D721Med (cell line): ENCODE measurements around the gene FOXO1.

ENCODE experiments used
- DNase-seq: peaks from one replicate; pipeline ENCODE4 v3.0.0; 2011; ENCODE audit warnings: low spot score; ENCODE audit not compliant: insufficient read length
- FAIRE-seq: peaks from 2 replicates; lab custom pipeline; 2011; peaks lifted over from hg19 to GRCh38; lab: Jason Lieb, UNC
- TF ChIP-seq, protein P1 (sequence below): IDR thresholded peaks from 2 replicates; pipeline ENCODE4 v1.5.1; 2012; ENCODE audit warnings: mild to moderate bottlenecking, control low read depth; ENCODE audit not compliant: insufficient read depth; ENCODE audit errors: missing control alignments

FOXO1 gene

DNA sequence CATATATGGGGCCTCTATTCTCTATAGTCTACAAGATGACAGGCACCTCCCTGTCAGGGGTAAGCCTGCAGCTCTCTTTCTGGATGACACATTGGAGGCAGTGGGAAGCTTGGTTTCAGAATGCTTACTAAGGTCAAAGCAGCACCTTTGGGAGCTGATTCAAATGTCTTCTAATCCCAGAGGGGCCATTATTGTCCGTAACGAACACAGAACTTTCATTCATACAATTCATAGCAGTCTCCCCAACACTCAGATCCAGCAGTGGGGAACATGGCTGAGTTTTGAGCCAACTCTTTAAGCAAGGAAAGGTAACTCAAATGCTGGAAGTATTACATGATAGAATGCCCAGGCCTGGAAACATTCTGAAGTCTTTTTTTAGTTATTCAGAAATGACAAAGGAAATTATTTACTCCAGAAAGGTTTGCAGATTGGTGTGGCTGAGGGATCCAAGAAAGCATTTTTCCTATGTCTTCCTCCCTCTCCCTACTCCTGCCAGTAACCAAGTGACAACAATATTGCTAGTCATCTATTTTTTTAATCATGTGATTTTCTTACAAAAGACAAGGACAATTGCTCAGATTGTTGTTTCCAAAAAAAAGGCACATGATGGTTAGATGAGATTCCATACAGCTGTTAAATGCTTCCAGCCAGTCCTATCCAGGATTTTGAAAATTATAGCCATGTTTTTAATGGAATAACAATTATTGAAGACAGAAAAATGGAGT lies 118.7 kb downstream of the FOXO1 start:
- TF ChIP-seq, protein P1, sequence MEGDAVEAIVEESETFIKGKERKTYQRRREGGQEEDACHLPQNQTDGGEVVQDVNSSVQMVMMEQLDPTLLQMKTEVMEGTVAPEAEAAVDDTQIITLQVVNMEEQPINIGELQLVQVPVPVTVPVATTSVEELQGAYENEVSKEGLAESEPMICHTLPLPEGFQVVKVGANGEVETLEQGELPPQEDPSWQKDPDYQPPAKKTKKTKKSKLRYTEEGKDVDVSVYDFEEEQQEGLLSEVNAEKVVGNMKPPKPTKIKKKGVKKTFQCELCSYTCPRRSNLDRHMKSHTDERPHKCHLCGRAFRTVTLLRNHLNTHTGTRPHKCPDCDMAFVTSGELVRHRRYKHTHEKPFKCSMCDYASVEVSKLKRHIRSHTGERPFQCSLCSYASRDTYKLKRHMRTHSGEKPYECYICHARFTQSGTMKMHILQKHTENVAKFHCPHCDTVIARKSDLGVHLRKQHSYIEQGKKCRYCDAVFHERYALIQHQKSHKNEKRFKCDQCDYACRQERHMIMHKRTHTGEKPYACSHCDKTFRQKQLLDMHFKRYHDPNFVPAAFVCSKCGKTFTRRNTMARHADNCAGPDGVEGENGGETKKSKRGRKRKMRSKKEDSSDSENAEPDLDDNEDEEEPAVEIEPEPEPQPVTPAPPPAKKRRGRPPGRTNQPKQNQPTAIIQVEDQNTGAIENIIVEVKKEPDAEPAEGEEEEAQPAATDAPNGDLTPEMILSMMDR: no peak
- FAIRE-seq: no peak

GRCh38 chr13:40546047-40546446 lies 120.4 kb downstream of the FOXO1 start:
- DNase-seq (no peak), FAIRE-seq (no peak)
- TF ChIP-seq, protein P1: no peak

More for the DNA sequence above, 118.7 kb downstream of the FOXO1 start:
- no peak for DNase-seq

DNA sequence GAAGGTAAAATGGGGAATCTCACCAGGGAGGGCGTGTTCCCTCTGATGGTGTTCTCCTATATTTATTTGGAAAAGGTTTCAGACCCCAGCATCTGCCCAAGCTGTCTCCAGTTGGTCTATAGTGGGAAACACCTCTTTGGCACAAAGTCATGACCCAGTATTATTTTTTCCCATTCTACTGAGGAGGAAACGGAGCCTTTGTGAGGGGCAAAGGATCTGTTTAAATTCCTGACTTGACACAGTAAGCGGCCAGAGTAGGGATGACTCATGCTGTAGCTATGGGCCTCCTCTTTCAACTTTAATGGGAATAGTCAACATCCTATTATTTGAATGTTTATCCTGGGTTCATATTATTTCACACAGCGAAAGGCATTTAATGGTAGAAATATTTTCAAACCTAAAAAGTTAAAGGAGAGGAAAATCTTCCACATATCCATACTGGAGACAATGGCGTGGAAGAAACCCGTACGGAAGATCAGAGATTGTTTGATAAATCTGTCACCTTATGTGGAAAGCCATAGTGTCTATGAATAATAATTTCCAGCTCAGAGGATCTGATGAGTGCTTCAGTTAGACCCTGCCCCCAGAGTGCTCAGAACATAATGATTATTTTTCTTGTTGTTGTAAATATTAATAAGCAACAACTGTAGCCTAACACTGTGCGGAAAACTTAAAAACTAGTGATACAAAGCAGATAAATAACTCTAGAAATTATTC lies 126.0 kb downstream of the FOXO1 start:
- DNase-seq (no peak), FAIRE-seq (no peak)
- TF ChIP-seq, protein P1: no peak

DNA sequence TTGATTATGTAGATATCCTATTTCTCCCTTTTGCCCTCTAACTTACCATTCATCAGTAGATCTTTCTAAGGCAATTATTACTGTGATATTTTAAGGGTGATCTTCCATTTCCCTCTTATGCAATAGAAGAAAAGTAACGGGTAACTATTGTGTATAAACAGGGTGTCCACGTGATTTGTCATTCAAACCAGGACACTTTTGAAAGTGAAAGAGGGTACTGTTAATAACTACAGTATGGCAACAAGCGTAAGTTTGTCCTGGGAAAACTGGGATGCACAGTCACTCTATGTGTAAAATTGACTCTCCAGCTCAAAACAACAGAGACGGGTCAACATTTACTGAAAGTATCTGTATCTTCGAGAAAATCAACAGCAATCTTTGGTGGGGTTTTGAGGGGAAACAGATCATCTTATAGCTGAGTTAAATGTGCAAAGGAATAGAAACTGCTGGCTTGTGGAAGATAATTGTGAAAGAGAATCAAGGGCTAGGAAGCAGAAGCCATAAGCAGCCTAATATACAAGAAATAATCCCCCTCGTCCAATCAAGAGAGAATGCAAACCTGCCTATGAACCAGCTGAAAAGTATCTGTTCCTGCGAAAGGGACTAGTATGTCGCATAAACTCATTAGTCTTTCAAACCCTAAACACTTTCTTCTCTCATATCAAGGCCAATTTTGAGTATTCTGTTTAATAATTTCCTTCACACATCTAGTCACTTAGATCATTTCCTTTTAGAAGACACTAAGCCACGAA lies 126.7 kb downstream of the FOXO1 start:
- FAIRE-seq (no peak), DNase-seq (no peak)
- TF ChIP-seq, protein P1: no peak

GRCh38 chr13:40537146-40537895 lies 129.1 kb downstream of the FOXO1 start:
- DNase-seq (no peak), FAIRE-seq (no peak)
- TF ChIP-seq, protein P1: no peak

DNA sequence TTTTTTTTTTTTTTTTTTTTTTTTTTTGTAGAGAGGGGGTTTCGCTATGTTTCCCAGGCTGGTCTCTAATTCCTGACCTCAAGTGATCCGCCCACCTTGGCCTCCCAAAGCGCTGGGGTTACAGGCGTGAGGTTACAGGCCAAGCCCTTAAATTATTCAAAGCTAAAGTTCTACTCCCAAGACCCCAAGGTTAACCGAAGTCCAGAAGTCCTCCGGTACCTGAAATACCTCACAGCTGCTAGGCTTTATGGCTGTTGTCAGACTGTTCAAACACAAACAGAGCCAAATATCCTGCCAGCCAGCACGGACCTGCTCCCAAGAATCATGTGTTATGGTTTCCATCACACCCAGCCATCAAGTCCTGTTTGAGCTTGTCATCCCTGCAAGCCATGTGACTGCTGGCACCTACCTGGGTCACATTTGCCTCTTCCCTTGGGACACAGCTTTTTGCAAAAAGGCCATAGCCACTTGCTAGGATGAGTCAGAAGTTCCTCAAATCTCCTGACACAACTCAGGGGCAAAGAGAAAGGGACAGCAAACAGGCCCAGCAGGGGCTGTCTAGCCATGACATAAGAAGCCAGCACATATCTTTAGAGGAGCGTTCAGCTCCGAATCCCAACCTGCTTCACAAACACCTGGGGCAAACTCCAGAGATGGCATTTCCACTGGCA lies 129.9 kb downstream of the FOXO1 start:
- no peak for DNase-seq
- TF ChIP-seq, protein P1: no peak
- no peak for FAIRE-seq
